CD4-positive, alpha-beta T cell treated with Interleukin-12 subunit alpha and Interleukin-12 subunit beta, for 1 hour (primary cell): ENCODE data around the gene SCAF8.

Experiments used
- DNase-seq: peaks from one replicate; pipeline ENCODE4 v3.0.0-alpha.2; 2020

Gene SCAF8

DNA sequence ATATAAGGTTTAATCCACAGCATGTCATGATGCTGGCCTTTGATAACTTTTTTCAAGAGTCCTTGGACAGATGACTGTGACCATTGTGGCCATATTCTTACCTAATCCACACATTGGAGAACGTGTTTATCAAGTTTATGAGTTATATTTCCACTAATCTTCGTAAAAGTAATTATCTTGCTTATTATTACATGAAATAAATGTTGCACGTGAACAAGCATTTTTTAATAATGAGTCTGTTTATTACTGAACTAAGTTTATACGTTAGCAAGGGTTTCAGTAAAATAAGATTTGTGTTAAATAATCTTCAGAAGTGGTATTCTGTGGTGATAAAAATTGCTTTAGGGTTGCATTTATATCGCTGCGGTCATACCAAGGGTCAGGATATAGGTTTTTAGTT, 107.1 kb downstream of the SCAF8 start:
- DNase-seq, result no peak

DNA sequence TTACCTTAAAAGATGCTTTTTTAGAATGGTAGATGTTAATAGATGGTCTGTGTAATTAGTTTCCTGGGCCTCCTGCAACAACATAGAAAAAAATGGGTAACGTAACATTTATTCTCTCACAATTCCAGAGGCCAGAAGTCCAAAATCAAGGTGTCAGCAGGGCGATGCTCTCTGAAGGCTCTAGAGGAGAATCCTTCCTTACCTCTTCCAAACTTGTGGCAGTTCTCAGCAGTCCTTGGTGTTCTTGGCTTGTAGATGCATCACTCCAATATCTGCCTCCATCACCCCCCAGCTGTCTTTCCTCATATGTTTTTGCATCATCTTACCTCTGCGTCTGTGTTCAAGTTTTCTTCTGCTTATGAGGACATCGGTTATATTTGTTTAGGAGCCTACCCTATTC, 107.9 kb downstream of the SCAF8 start:
- no peak for DNase-seq

- DNase-seq, result no peak
Observed at GRCh38 chr6:154842833-154843232, 109.6 kb downstream of the SCAF8 start.

- no peak for DNase-seq
Observed at GRCh38 chr6:154847318-154847717, 114.1 kb downstream of the SCAF8 start.

DNA sequence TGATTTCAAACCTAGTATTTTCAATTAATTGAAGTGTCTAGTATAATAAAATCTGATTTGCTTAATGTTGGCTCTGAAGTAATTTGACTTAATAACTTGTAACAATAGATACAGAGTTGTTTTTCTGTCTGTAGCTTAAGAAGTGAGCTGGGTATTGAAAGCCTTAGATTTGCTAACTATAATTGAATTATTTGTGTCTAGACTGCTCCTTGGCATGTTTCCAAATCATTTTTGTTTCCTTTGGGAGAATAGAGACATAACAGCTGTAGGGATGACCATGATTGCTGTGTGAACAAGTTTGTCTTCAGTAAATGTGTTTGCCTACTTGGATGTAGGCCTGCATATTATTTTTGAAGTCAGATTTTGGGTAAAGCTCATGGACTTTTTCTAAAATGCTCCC, 115.4 kb downstream of the SCAF8 start:
- DNase-seq, result no peak

GRCh38 chr6:154849475-154849874, 116.3 kb downstream of the SCAF8 start:
- DNase-seq, result no peak

GRCh38 chr6:154852687-154853086, 119.5 kb downstream of the SCAF8 start:
- no peak for DNase-seq

GRCh38 chr6:154857529-154857928, 124.3 kb downstream of the SCAF8 start:
- no peak for DNase-seq

GRCh38 chr6:154861825-154862224, 128.6 kb downstream of the SCAF8 start:
- no peak for DNase-seq

DNA sequence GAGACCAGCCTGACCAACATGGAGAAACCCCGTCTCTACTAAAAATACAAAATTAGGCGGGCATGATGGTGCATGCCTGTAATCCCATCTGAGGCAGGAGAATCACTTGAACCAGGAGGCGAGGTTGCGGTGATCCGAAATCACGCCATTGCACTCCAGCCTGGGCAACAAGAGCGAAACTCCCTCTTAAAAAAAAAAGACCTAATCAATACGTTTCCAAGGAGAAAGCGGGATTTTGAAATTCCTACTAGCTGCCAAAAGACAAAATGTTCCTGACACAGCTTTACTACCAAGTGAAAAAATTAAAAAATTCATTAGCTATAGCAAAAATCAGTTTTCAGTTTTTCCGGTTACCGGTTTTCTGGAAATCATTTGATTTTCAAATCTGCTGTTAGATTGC, 129.3 kb downstream of the SCAF8 start:
- no peak for DNase-seq

- DNase-seq, result no peak
Observed at GRCh38 chr6:154864066-154864430, 130.8 kb downstream of the SCAF8 start.

- DNase-seq, result no peak
Observed at GRCh38 chr6:154865291-154865690, 132.1 kb downstream of the SCAF8 start.

DNA sequence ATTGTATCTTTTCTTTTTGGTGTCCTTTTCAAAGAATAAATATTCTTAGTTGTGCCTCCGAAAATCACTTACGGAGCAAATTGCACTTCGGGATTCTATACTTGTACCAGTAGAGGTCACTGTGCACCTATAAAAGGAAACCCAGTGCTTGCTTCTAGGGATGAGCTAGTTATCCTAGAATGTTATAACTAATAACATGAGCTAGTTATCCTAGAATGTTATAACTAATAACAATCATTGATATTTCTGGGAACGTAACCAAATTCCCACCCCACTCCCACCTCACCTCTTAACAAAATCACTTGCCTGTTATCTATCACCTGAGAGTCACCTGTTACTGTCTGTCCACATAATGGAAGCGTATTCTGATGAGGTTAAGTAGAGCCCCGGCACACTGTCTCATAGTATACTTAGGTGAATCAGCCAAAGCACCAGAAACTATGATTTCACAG, 135.0 kb downstream of the SCAF8 start:
- DNase-seq, result peak; percentile 30

GRCh38 chr6:154872542-154873114, 139.4 kb downstream of the SCAF8 start:
- DNase-seq, result no peak

GRCh38 chr6:154873546-154873945, 140.3 kb downstream of the SCAF8 start:
- no peak for DNase-seq

DNA sequence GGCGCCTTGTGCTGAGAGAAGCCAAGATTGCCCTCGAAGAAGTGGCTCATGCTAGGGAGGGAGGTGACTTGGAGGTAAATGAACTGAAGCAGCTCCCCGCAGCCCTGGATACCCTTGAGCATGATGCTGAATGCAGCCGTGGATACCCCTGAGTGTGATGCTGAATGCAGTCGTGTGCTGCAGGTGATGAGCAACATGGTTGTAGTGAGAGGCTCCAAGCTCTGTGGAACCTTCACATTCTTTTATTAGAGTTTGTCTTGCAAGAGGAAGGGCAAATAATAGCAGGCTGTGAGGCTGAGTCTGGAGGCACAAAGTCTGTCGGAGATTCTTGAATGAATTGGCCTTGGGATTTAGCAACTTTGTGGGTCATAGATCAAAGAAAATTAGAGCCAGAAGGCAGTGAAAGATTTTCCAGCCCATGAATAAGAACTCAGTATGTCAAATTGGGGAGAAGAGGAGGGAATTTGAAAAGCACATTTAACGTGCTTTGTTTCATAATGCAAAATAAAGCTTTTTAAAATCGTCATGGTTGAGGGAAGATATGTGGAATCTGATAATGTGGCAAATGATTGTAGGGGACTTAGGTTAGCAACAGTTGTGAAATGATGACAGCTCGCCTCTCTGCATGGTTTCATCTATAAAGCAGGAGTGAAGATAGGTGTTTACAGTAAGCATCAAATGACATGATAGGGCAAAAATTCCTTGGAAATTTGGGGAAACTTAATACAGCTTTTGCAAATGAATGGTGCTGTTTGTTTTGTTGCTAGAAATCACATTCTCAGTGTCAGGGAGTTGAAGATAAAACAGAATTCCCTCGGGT, 141.8 kb downstream of the SCAF8 start:
- DNase-seq, result no peak

DNA sequence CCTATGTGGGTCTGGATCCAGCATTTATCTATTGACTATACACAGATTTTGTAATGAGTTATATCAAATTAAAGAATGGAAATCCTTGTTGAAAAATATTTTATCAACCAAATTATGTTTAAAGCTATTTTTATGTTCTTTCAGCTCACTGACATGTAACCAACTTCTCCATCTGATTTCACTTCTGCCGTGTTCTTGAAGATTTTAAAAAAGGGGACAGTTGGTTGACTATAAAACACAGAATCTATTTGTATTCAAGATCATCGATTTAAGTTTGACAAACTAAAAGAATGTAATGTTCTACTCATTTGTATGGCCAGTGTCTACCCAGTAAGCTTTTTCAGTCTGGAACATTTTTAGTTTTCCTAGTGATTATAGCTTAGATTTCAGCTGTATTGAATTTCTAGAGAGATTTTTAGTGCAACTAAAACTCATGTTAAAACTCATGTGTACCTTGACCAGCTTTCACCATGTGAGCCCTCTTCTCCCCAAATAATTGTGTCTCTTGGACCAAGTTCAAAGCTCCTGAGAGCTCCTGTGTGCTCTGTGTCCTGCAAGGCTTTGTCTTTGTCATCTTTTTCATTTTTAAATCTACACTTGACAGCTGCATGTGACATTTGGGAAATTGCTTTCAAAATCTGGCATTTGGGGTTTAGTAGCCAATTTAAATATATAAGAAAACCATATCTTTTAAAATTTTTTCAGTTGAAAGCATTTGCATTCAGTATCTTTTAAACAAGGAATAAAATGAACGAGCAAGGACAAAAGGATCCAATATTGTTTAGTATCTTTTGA, 143.5 kb downstream of the SCAF8 start:
- DNase-seq, result no peak

- no peak for DNase-seq
Observed at GRCh38 chr6:154878871-154879491, 145.8 kb downstream of the SCAF8 start.

DNA sequence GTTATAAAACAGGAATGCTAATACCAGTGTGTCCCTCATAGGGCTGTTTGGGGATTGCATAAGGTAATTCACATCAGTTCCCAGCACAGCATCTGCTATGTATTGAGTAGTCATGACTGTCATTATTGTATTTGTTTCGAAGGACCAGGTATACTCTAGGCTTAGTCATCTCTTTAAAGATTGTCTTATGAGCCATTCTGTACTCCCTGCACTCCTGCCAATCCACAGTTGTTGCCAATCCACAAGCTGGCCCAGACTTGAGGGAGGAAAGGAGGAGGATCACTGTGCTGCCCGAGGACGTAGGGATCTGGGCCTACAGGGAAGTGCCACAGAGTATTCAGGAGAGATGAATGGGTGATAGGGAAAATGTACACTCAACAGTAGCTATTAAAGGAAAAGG, 148.9 kb downstream of the SCAF8 start:
- DNase-seq, result no peak
